ENCODE data around the gene LARP4.
"Not testable (repeated sequence)": the region's sequence is repeated elsewhere in the genome, so short reads cannot be mapped to it uniquely, and the experiment has no call there.

LARP4 gene

GRCh38 chr12:50400638-50401499 lies at the start of gene LARP4:
Gene LARP4, plus strand, starts transcription at chr12:50400885. Its CDS starts 126 bp downstream, at chr12:50401011.
- DNase-seq: peak; percentile 91

GRCh38 chr12:50351120-50352043 lies 49.3 kb upstream of the LARP4 start:
- no peak for DNase-seq

- no peak for DNase-seq
These were observed 47.3 kb upstream of the LARP4 start for GRCh38 chr12:50353404-50353803.

- DNase-seq: no peak
These were observed 46.7 kb upstream of the LARP4 start for GRCh38 chr12:50353869-50354593.

GRCh38 chr12:50354908-50355307 lies 45.8 kb upstream of the LARP4 start:
- DNase-seq: no peak

- no peak for DNase-seq
These were observed 45.3 kb upstream of the LARP4 start for GRCh38 chr12:50355365-50355764.

- DNase-seq: no peak
These were observed 38.0 kb upstream of the LARP4 start for GRCh38 chr12:50362671-50363070.

GRCh38 chr12:50363141-50363540 lies 37.5 kb upstream of the LARP4 start:
- no peak for DNase-seq

GRCh38 chr12:50365709-50366406 lies 34.8 kb upstream of the LARP4 start:
- no peak for DNase-seq

GRCh38 chr12:50370672-50371071 lies 30.0 kb upstream of the LARP4 start:
- DNase-seq: not testable (repeated sequence)

- no peak for DNase-seq
These were observed 24.9 kb upstream of the LARP4 start for GRCh38 chr12:50375802-50376201.

GRCh38 chr12:50380761-50381325 lies 19.8 kb upstream of the LARP4 start:
- DNase-seq: no peak

GRCh38 chr12:50387487-50387886 lies 13.2 kb upstream of the LARP4 start:
- DNase-seq: no peak

GRCh38 chr12:50387972-50388478 lies 12.7 kb upstream of the LARP4 start:
- no peak for DNase-seq

GRCh38 chr12:50388793-50389192 lies 11.9 kb upstream of the LARP4 start:
- not testable (repeated sequence) for DNase-seq

- DNase-seq: no peak
These were observed 10.4 kb upstream of the LARP4 start for GRCh38 chr12:50390316-50390741.

- DNase-seq: no peak
These were observed 6.1 kb upstream of the LARP4 start for GRCh38 chr12:50394469-50395029.

GRCh38 chr12:50397117-50397650 lies 3.5 kb upstream of the LARP4 start:
- DNase-seq: no peak

GRCh38 chr12:50398931-50399330 lies 1.8 kb upstream of the LARP4 start:
- DNase-seq: peak; percentile 20

GRCh38 chr12:50400104-50400637 lies 514 bp upstream of the LARP4 start:
- no peak for DNase-seq
